GM21447 (cell line): ENCODE data around the gene PTPRJ.

Source experiments
- ATAC-seq: cut with Tn5 transposase; IDR thresholded peaks from one replicate; pipeline ENCODE4 v1.9.1; 2021; ENCODE audit not compliant: unreplicated experiment

Gene PTPRJ

DNA sequence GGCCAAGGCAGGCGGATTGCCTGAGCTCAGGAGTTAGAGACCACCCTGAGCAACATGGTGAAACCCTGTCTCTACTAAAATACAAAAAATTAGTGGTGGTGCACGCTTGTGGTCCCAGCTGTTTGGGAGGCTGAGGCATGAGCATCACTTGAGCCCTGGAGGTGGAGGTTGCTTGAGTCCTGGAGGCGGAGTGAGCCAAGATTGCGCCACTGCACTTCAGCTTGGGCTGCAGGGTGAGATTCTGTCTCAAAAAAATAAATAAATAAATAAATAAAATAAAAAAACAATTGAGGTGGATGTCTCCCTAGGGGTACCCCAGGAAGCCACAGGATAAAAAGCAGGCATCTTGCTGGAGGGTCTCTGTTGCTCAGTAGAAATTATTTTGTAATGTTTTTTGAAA is 14.1 kb downstream of the PTPRJ start:
- ATAC-seq = no peak

DNA sequence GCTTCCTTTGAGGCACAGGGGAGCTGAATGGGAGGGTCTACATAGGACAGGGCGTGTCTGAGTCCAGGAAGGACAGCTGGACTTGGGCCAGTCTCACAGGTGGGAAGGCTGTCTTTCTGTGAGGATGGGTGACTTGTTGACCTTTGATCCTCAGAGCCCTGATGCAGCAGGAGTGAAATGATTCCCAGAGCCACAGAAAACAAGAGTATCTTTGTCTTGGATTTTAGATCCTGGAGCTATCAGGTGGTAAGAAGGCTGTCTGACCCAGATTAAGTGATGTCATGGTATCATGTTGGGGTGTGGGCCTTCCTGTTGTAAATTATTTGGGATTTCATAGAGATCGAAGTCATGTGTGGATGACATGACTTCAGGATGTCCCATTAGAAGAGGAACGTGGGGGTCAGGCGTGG is 15.0 kb downstream of the PTPRJ start:
- no peak for ATAC-seq

DNA sequence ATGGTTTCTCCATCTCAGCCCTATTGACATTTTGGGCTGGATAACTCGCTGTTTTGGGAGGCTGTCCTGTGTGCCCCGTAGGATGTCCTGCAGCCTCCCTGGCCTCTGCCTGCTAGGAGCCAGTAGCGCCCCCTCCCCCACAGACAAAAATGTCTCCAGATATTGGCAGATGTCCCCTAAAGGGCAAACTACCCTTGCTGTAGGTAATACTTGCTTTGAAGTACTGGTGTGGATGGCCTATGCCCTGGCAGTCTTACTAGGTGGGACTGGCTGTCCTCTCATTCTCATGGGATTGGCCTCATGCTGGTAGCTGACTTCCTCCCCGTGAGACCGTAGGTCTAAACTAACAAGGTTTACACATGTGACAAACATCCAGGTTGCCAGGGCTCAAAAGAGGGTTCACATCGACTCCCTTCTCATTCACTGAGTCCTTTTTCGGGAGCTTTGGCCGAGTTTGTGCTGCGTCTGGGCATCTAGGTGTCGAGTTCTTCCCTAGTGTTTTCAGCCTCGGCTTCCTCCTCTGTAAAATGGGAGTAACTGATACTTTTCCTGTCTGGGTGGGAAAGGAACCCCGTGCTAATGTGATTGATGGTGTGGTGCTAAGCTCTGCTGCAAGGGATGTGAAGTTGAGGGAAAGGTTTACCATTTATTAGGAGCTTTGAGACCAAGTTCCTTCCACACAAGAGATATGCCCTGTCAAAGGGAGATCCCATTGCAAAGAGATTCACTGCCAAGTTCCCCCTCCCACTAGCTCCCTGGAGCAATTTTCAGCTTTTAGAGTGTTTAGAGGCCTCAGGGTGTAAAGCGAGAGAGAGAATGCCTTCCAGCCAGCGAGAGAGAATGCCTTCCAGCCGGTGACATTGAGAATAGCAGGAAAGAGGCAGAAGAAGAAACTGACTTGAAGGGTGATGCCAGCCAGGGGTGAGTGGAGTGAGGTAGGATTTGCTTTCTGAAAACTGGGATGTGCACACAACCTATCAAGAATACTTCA is 17.0 kb downstream of the PTPRJ start:
- no peak for ATAC-seq

DNA sequence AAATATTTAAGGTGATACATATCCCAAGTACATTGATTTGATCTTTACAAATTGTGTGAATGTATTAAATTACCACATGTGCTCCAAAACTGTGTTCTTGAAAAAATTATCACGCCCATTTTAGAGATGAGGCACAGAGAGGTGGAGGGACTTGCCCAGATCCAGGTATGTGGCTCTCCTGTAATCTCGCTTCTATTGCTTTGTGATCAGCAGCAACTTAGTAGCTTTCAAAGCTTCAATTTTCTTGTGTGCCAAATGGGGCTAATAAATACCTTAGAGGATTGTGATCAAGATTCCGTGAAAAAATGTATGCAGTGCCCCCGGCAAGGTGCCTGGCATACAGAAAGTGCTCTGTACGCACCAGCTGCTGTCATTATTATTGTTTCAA is 18.0 kb downstream of the PTPRJ start:
- ATAC-seq = no peak

DNA sequence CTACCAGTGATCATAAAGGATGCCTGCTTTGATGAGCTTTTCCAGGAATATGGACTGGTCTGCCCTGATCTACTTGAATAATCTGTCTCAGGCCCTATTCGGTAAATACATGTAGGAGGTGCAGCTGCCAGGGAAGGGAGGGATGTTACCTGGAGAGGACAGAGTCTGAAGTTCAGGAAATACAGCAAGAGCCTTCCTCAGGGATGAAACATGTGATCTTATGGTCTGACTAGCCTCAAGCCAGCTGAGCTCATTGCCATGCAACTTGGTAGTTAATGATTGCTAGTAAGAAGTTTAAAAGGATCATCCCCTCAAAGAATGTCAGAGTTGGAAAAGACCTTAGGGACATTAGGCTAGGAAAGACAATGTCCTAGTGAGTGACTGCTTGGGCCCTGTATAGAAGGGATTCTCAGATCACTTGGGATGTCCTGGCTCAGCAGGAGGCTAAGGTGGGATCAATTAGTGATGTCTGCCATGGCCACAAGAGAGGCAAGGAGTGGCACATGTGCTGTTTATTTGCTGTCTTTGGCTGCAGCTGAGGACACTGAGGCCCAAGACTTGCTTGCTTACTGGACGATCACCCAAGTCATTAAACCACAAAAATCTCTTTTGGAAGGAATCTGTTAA is 18.5 kb downstream of the PTPRJ start:
- no peak for ATAC-seq

DNA sequence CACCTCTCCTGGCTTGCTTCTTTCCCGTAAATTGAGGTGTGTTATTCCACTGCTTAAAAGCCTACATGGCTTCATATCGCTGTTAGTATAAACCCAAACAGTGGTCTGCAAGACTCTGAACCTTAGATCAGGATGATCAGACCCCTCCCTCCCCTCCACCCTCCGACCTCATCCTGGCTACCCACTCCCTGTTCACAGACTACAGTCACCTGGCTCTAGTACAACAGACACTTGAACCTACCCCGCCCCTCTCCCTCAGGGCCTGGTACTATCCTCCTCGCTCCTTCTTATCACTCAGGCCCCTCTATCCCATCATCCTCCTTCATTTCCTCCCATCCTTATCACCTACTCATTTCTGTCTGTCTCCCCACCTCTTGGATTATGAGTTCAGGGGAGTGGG is 20.1 kb downstream of the PTPRJ start:
- no peak for ATAC-seq

DNA sequence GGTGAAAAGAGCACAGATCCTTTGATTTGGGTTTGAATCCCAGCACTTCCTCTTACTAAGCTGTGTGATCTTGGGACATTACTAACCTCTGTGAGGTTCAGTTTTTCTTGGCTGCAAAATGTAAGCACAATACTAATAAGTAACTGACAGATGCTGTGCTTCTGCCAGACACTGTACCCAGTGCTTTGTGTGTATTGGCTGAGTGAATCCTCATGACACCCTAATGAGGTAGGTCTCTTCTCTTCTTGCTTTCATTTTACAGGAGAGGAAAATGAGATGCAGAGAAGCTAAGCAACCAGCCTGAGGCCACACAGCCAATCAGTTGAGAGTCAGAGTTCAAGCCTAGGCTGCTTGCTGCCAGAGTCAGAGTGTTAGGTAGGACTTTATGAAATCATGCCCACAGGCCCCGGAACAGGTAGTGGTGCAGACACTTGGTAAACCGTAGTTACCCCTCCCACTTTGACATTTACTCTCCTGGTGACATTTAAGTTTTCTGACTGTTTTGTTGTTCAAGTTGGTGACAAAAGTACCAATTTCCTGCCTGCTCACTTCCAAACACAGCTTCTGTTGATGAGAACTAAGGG is 21.2 kb downstream of the PTPRJ start:
- peak; percentile 74 for ATAC-seq

DNA sequence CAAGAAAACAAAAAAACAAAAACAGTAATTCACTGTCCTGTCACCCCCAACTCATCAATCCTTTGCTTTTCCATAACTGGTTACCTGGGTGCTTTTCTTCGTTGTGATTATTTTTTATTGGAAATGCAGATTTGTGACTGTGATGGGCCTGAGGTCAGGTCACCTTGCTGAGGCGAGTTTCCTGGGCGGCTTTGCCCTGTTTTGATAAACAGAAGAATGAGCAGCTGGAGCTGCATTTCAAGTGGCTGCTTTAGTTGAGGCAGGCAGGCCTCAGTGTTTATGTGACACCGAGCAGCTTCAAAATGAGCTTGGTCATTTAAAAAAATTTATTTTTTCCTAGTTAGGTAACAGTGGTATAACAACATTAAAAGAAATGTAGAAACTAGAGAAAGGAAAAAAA is 22.2 kb downstream of the PTPRJ start:
- ATAC-seq = no peak

DNA sequence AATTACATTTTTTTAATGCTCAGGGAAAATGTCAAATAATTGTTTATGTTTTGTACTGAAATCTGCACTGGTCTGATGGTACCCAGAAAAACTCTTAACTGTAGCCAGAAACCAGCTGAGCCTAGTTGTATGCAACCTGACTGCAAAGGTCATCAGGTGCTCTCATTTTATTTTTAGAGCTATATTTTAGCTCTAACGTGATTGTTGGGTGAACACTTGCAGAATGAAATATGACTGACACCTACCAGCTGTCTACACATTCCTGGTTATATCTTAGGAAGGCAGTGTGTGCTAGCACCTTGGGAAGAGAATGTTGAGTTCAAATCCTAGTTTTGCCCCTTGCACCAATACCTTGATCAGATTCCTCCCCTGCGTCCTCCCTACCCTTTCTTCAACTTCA is 23.6 kb downstream of the PTPRJ start:
- no peak for ATAC-seq

DNA sequence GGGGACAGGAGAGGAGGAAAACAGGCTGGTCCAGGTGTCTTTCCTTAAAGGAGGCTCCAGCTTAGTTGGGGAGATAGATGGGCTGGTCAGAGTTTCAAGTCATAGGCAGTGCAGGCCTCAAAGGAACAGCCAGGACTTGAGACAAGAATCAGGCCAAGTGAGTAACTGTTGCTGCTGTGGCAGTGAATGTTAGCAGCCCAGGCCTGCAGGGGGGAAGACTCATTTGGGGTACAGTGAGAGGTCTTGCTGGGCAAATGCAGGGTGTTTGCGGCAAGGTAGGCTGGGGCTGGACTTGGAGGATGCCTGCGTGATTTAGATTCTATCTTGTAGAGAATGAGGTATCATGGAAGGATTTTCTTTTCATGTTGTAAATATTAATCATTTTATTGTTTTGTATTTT is 24.1 kb downstream of the PTPRJ start:
- no peak for ATAC-seq

DNA sequence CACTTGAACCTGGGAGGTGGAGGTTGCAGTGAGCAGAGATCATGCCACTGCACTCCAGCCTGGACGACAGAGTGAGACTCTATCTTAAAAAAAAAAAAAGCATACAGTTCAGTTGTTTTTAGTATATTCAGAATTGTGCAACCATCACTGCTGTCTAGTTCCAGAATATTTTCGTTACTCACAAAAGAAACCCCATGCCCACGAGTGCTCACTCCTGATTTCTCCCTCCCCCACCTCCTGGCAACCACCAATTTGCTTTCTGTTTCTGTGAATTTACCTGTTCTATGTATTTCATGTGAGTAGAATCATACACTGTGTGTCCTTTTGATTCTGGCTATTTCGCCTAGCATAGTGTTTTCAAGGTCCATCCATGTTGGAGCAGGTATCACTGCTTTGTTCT is 24.8 kb downstream of the PTPRJ start:
- no peak for ATAC-seq

DNA sequence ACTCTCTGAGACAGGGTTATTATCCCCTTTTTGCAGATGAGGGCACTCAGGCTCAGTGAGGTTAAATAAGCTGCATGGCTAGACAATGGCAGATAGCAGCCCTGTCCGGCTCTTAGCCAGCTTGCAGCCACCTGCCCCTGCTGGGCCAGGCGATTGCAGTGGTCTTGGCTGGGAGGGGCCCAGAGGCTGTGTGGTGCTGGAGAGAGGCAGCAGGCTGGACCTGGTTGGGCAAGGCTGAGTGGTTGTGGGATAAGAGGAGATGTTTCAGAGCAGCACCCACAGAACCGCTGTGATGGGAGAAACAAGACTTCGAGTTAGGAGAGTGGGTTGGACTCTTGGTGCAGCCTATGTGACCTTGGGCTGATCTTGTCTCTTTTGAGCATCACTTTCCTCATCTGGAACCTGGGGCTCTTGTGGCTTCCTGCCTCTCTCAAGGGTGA is 25.5 kb downstream of the PTPRJ start:
- ATAC-seq = no peak

DNA sequence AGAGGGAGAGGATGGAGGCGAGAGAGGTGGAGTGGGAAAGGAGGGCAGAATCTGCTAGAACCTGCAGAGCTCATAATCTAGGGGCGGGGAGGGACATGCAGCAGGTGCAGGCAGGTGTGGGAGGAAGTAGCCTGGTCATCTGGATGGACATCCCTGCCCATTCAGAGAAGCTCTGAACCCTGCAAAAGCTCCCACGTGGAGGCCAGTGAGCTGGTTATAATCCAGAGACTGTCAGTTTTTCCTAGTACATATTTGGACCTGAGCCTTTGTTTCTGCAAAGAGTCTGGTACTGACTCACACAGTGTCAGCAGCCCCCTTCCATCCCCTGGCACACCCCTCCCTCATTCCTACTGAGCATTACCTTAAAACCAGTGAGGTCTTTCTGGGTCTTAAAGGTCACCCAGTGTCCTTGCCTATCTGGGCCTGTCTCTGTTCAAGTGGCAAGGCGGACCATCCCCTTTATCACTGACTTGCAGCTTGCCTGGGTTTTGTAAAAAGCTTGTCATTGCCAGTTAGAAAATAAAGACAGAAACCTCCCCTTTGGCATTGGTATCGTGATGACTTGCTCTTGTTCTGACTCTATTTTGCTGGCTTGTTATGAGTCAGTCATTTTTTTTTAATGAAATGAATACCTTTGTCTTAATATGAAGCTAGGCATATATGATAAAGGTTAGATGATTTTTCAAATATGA is 26.1 kb downstream of the PTPRJ start:
- ATAC-seq = peak; percentile 55

DNA sequence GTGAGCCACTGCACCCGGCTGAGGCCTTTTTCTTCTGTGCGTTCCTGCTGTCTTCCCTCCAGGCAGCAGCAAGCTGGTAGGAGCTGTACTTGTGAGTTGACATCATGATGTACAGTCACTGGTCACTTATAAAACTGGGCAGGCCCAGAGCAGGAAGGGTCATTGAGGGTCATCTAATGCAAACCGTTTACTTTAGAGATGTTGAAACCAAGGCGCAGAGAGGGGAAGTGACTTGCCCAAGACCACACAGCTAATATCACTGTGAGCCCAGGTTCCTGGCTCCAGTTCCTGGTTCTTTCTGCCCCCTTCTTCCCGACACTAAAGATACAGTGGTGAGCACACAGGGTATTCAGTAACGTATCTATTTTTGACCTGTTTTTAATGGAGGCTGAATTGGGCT is 27.3 kb downstream of the PTPRJ start:
- ATAC-seq = no peak

DNA sequence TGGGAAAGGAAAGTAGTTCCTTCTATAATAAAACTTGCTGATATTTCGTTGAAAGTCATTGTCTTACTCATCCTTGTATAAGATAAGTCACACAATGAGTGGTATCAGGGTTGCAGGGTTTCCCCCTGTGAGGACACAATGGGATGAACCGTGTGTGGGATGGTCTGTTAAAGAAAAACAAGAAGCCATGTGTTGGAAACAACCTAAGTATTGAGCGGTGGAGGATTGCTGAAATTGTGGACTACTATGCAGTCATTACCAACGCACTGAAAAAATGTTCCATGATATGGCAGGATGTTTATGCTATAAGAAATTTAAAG is 28.6 kb downstream of the PTPRJ start:
- ATAC-seq = no peak

DNA sequence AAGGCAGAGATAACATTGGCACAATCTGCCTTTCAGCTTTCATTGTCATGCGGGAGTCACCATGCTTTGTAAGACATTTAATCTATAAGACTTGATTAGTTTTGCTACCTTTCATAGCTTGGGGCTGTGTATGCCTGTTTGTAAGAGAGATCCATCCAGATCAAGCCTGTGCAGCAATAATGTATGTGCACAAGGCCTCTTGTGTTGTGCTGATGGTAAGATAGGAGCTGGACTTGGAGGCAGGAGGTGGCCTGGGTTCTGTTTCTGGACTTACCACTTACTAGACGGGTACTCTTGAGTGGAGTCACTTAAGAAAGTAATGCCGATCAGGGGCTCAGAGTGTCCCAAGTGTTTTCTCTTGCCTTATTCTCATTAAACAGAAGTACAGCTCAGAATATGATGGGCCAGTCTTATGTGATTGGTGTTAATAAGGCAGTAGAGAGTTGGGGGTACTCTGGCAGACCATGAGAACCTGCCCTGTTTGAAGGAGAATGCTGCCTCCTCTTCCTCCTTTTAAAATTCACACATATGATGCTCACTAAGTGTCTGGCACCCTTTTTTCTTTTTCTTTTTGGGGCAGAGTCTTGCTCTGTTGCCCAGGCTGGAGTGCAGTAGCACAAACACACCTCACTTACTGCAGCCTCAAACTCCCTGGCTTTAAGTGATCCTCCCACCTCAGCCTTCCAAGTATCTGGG is 30.9 kb downstream of the PTPRJ start:
- ATAC-seq = no peak

DNA sequence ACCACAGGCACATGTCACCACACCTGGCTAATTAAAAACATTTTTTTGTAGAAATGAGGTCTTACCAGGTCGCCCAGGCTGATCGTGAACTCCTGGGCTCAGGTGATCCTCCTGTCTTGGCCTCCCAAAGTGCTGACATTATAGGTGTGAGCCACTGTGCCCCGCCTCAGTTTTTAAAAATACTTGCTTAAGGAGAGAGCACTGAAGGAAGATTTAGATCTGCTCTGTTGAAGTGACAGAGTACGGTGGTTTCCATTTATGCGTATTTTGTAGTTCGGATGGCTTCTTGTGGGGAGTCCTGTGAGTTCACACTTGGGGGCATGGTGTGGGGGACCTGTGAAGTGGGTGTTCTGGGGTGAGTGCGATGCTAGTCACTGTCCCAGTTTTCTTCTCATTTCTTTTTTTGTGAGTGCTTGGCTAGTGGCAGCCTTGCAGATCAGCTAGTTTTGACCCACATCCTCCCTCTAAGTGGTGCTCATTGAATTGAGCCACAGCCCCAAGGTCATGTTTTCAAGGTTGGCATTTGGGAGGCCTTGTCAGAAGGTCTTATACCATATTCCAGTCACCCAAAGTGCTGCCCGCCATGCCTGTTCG is 31.5 kb downstream of the PTPRJ start:
- ATAC-seq = no peak

DNA sequence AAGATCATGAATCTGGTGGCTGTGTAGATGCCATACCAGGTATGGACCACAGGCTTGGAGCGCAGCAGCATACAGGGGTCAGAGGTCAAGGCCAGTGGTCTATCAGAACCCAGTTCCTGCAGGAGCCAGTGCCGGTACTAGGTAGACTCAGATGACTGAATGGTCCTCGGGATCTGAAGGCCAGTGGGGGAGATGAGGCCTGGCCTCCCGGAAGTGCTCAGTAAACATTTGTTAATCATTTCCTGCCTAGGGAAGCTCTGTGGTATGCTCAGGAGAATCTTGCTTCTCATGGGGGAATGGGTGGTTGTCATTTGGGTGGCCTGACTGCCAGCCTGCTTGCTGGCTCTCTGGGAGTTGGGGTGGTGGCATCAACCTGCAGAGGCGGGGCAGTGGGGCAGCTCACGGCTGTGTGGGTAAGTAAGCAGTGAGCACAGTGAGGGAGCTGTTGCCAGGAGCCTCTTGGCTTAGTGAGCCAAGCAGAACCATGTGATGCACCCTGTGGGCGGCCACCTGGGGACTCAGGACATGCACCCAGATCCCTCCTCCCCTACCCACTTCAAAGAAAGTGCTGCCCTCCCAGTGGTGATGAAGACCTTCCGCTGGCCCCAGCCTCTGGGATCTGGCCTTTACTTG is 33.0 kb downstream of the PTPRJ start:
- peak; percentile 65 for ATAC-seq

DNA sequence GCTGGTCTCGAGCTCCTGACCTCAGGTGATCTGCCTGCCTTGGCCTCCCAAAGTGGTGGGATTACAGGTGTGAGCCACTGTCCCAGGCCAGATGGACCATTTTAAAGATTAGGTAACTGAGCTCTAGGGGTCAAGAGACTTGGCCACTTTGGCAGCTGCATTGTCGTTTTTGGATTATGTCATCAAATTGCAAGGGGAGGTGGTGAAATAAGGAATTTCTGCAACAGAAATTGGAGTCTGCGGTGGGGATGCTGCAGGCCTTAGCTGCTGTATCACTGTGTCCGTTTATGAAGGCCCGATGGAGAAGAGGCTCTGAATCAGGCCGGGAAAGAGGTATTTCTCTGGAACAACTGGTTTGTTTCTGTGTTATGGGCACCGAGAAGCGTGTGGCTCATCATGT is 34.6 kb downstream of the PTPRJ start:
- no peak for ATAC-seq
